C4-2B (cell line): Measurements from ENCODE around the gene C4B.
"Not testable (repeated sequence)": the region's sequence is repeated elsewhere in the genome, so short reads cannot be mapped to it uniquely, and the experiment has no call there.

Experiments used
- H3K27ac ChIP-seq: fragments of 450-650 bp; 2 replicates; pipeline ENCODE4 v1.5.1; 2017
- ZFX ChIP-seq: fragments of 450-650 bp; IDR thresholded peaks from 2 replicates; pipeline ENCODE4 v1.6.1; 2017
- TF ChIP-seq, protein P1 (sequence below): fragments of 450-650 bp; conservative IDR thresholded peaks from 2 replicates; pipeline ENCODE4 v1.5.1; 2017; ENCODE audit warnings: mild to moderate bottlenecking

C4B gene

DNA sequence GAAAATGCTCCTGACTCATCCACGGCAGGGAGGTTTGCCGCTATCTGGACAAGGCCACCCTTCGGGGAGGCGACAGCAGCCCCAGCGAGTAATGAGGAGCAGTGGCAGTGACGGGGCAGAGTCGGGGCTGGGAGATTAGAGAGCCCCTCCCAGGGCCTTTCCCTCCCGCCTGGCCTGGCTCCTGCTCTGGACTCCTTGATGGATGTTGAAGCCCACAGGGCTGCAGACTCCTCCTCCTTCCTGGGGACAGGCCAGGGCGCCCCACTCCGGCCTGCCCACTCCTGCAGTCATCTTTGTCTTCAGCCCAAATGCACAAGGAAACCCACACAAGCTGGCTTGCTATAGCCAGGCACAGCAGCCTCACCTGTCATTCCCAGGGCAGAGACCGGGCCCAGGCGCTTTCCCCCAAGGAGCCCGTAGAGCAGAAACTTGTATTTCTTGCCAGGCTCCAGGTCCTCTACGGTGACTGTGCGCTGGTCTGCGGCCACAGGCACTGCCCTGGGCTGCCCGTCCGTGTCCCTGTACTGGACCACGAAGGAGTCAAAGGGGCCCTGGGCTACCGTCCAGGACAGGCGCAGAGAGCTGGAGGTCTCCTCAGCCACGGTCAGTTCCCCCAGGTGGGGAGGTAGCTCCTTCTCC is 31.3 kb downstream of the C4B start:
- no peak overlapping the region for H3K27ac ChIP-seq
- TF ChIP-seq ZFX = no peak
- TF ChIP-seq, protein P1, sequence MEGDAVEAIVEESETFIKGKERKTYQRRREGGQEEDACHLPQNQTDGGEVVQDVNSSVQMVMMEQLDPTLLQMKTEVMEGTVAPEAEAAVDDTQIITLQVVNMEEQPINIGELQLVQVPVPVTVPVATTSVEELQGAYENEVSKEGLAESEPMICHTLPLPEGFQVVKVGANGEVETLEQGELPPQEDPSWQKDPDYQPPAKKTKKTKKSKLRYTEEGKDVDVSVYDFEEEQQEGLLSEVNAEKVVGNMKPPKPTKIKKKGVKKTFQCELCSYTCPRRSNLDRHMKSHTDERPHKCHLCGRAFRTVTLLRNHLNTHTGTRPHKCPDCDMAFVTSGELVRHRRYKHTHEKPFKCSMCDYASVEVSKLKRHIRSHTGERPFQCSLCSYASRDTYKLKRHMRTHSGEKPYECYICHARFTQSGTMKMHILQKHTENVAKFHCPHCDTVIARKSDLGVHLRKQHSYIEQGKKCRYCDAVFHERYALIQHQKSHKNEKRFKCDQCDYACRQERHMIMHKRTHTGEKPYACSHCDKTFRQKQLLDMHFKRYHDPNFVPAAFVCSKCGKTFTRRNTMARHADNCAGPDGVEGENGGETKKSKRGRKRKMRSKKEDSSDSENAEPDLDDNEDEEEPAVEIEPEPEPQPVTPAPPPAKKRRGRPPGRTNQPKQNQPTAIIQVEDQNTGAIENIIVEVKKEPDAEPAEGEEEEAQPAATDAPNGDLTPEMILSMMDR = no peak

DNA sequence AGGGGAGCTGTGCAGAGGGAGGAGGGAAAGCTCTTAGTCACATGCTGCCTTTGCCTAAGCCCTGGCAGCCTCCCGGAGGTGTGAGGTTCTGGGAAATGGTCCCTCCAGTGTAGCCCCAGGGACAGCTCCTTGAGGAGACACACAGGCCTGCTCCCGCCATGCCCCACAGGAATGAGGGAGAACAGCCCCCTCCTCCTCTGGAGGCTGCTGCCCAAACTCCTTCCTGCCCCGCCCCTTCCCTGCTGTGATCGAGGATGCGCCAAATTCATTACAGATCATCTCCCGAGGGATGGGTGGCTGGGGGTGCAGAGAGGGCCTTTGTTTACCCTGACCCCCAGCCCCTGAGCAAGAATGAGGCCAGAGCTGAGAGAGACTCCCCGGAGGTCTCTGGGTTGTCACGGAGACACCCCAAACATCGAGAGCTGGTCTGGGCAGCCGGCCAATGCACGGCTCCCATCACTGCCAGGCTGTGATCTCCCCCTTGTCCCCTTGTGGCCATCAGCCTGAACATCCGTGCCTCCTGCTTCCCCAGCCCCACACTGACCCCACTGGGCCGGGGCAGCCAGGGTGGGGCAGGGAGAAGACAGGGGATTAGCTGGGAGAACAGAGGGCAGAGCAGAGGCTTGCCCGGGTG is 32.0 kb downstream of the C4B start:
- TF ChIP-seq, protein P1 = no peak
- TF ChIP-seq ZFX = no peak

DNA sequence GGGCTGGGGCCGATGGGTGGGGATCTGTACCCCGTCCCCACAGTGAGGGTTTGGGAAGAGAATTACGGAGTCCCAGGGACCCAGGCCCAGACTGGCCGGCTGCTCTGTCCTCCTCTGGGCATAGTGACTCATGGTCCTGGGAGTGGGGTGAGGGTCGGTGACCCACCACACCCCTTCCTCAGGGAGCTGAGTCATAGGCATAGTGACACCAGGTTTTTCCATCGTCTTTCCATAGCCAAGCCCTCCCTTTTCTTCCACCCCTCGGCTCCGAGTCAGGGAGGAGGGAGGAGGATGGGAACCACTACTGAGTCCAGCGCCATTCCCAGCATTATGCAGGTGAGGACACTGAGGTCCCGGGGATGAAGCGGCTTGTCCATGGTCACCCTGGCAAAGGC is 32.5 kb downstream of the C4B start:
- H3K27ac ChIP-seq = no peak overlapping the region
- TF ChIP-seq, protein P1 = no peak

More for the DNA sequence above, 32.0 kb downstream of the C4B start:
- H3K27ac ChIP-seq = no peak overlapping the region

DNA sequence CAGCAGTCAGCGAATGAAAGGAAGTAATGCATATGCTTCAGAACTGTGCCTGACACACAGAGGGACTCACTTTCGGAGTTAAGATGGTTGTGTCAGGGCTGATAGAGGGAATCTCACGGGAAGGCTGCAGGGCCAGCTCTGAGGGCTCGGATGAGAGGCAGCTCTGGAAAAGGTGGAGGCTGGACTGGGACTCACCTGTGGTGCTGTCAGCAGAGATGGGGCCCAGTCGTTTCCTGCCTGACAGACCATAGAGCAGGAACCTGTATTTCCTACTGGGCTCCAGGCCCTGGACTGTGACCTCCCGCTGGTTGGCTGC is 32.9 kb downstream of the C4B start:
- TF ChIP-seq ZFX = no peak
- TF ChIP-seq, protein P1 = no peak
- H3K27ac ChIP-seq = no peak overlapping the region

DNA sequence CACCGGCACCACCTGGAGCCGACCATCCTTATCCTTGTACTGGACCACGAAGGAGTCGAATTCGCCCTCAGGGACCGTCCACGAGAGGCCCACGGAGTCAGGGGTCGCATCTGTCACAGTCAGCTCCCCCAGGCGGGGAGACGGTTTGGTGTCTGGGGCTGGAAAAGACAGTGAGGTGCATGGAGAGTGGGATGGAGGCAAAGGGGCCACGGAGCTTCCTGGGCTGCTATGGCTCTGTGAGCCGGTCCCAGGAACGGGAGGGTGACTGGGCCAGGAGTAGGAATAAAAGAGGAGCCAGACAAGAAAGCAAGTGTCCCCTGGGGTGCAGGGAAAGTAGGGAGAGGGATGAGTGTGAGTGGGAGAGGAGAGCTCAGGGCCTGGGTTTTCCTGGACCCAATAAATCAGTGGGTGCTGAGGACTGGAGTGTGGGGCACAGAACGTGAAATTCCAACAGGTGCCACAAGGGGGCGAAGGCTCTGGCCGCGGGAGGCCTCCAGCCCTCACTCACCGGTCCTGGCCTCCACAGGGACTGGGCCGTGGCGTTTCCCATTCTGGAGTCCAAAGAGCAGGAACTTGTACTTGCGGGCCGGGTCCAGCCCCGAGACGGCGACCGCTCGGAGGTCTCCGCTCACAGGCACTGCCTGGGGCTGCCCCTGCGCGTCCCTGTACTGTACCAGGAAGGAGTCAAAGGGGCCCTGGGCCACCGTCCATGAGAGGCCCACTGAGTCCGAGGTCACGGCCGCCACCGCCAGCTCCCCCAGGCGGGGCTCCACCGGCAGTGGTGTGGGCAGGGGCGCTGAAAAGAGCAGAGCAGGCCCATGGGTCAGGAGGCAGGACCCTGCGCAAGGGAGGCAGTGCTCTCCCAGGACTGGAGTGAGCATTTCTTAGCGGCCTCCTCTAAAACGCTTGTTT is 33.5 kb downstream of the C4B start:
- no peak overlapping the region for H3K27ac ChIP-seq
- TF ChIP-seq, protein P1 = peak; percentile 92
- no peak for TF ChIP-seq ZFX

DNA sequence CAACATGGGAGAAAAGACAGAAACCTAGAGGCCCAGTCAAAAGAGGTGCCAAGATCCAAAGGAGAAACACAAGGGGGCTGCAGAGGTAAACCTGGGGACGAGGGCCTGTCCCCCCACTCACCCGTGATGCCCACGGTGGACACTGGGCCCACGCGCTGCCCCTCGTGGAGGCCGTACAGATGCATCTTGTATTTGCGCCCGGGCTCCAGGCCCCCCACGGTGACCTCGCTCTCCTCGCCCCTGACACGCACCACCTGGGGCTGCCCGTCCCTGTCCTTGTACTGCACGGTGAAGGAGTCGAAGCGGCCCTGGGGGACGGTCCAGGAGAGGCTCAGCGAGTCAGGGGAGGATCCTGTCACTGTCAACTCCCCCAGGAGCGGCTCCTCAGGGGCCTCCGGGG is 34.6 kb downstream of the C4B start:
- H3K27ac ChIP-seq = not testable (repeated sequence)

DNA sequence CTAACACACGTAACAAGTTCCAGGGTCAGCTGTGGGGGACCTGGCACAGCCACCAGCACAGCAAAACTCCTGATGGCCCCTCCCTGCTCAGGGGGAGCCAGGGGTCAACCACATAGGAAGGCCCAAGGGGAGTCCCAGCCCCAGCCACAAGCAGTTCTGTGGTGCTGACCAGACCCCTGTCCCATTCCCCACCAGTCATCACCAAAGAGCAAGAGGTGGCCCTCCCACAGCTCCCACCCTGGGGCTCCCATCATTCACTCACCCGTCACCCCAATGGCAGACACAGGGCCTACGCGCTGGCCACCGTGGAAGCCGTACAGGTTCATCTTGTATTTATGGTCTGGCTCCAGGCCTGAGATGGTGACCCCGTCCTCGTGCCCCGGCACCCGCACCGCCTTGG is 35.1 kb downstream of the C4B start:
- H3K27ac ChIP-seq = not testable (repeated sequence)

DNA sequence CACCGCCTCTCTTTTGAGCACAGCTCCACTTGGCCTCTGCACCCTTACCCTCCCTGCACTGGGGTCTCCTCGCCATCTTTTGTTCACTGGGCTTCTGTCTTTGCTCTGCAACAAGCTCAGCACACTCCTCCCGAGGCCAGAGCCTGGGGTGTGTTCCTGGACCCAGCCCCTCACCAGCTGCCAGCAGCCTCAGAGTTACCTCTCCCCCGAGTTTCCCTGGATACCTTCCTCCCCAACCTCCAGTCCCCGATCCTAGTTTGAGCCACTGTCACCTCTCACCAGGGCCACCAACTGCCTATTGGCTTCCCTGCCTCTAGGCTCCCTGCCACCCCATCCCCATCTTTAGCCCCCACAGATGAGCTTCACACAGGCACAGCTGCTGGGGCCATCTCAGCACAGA is 36.0 kb downstream of the C4B start:
- TF ChIP-seq, protein P1 = no peak
- no peak for TF ChIP-seq ZFX
- no peak overlapping the region for H3K27ac ChIP-seq

DNA sequence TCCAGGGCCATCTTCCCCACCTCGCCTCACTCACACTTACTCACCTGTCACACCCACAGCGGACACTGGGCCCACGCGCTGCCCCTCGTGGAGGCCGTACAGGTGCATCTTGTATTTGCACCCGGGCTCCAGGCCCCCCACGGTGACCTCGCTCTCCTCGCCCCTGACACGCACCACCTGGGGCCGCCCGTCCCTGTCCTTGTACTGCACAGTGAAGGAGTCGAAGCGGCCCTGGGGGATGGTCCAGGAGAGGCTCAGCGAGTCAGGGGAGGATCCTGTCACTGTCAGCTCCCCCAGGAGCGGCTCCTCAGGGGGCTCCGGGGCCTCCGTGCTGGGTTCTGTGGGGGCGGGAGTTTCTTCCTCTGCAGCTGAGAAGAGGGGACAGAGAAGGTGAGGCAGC is 38.0 kb downstream of the C4B start:
- not testable (repeated sequence) for H3K27ac ChIP-seq

DNA sequence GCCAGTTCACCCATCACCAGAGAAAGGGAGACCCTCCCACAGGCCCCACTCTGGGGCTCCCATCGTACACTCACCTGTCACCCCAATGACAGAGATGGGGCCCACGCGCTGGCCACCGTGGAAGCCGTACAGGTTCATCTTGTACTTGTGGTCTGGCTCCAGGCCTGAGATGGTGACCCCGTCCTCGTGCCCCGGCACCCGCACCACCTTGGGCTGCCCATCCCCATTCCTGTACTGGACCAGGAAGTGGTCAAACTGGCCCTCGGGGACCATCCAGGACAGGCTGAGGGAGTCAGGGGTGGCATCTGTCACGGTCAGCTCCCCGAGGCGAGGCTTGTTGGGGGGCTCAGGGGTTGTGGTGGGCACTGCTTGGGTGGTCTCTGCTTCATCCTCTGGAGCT is 38.7 kb downstream of the C4B start:
- not testable (repeated sequence) for H3K27ac ChIP-seq

DNA sequence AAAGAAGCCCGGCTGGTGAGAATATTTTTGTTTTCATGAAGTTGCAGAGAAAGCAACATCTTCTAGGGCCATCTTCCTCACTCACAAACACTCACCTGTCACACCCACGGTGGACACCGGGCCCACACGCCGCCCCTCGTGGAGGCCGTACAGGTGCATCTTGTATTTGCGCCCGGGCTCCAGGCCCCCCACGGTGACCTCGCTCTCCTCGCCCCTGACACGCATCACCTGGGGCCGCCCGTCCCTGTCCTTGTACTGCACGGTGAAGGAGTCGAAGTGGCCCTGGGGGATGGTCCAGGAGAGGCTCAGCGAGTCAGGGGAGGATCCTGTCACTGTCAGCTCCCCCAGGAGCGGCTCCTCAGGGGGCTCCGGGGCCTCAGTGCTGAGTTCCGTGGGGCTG is 41.2 kb downstream of the C4B start:
- not testable (repeated sequence) for H3K27ac ChIP-seq
